Heart left ventricle (tissue), 16 donors: ENCODE data around the gene KANK3. TPM values are rescaled to one million over a fixed set of nuclear protein-coding genes. Genes with fewer than 3 reads are reported as not detected.

Experiments used
- ATAC-seq, 4 donors: fragments of 200-7000 bp; cut with Tn5 transposase; one replicate each; pipeline ENCODE4 v1.9.1; 2020 to 2022; ENCODE audit warnings: moderate library complexity in 4 of 4, mild to moderate bottlenecking in 3 of 4, moderate number of reproducible peaks in 1 of 4
- DNase-seq, 5 donors: peaks; one replicate each; pipeline ENCODE4 v3.0.0-alpha.2; 2020
- H3K27ac ChIP-seq, 12 donors: fragments of 200-600 bp; sonication (generic) in 4 of 12; one replicate each; pipeline versions ENCODE4 v1.5.0 to v1.8.0; 2016 to 2022; ENCODE audit warnings: mild to moderate bottlenecking in 2 of 12
- H3K27me3 ChIP-seq, 9 donors: fragments of 200-600 bp; sonication (generic) in 2 of 9; one replicate each; pipeline versions ENCODE4 v1.5.1 to v1.8.0; 2016 to 2022; ENCODE audit warnings: mild to moderate bottlenecking in 3 of 9
- H3K36me3 ChIP-seq, 9 donors: fragments of 200-600 bp; sonication (generic) in 2 of 9; one replicate each; pipeline versions ENCODE4 v1.5.0 to v1.8.0; 2018 to 2022; ENCODE audit warnings: mild to moderate bottlenecking in 2 of 9
- H3K4me1 ChIP-seq, 12 donors: fragments of 200-600 bp; sonication (generic) in 4 of 12; one replicate each; pipeline versions ENCODE4 v1.5.0 to v1.8.0; 2016 to 2022; ENCODE audit warnings: mild to moderate bottlenecking in 3 of 12
- H3K4me3 ChIP-seq, 12 donors: fragments of 200-600 bp; sonication (generic) in 4 of 12; one replicate each; pipeline versions ENCODE4 v1.5.0 to v1.8.0; 2017 to 2022; ENCODE audit warnings: mild to moderate bottlenecking in 9 of 12, moderate library complexity in 4 of 12
- H3K9me3 ChIP-seq, 12 donors: fragments of 200-600 bp; sonication (generic) in 4 of 12; one replicate each; pipeline versions ENCODE4 v1.5.0 to v1.8.0; 2016 to 2022; ENCODE audit warnings: mild to moderate bottlenecking in 1 of 12
- POLR2A ChIP-seq, 2 donors: fragments of 450-650 bp; IDR thresholded peaks; one replicate each; pipeline ENCODE4 v1.6.1; 2017; ENCODE audit warnings: antibody characterized with exemption in 2 of 2, mild to moderate bottlenecking in 2 of 2, moderate library complexity in 2 of 2
- WGBS, 4 donors: extraction: QIAGEN DNeasy Blood & Tissue Kit in 2 of 4; methylation state at CpG; one replicate each; pipeline versions ENCODE4 v1.1.5 to v1.1.7; 2013 to 2018; 5-methylcytosine and 5-hydroxymethylcytosine counted together
- intact Hi-C, 10 donors: fragments of 100-400 bp; cut with DNase I; formaldehyde crosslinking; loops; one replicate each; pipeline versions ENCODE4 v1.11.1 to v1.14.2; 2022
- polyA plus RNA-seq, 2 donors: library from polyadenylated mRNA; stranded (reverse); fragments of 200-250 nt; gene quantifications; one replicate each; pipeline ENCODE4 v1.2.3, GENCODE V29; 2013
- total RNA-seq, 9 donors: library from RNA; depleted of rRNA in 2 of 9; stranded (reverse); fragments of >200 nt in 2 of 9; fragmentation: NEBNext Ultra II Directional in 3 of 9; extraction: Animal tissue kit (Norgen Biotek cat#: 25700) in 3 of 9; gene quantifications; one replicate each; pipeline versions ENCODE4 v1.1.0 to v1.2.4, GENCODE V29; 2016 to 2023
- TF ChIP-seq, protein P1 (sequence below), 12 donors: fragments of 200-600 bp; sonication (generic) in 4 of 12; IDR thresholded peaks; one replicate each; pipeline versions ENCODE4 v1.5.0 to v1.8.0; 2018 to 2022; ENCODE audit warnings: antibody characterized with exemption in 12 of 12, mild to moderate bottlenecking in 5 of 12
- donor health status: ischemic (EF 13 %, LVEDD 7.1; RV severe dilation, severe dysfunction).
- donor health status: healthy with polysubstance abuse.
- donor health status: DM: no; HTN: yes; CAD: no.
- donor health status: DM: no; HTN: no; CAD: no.
- donor health status: ischemic (EF 25% LVEDD 6.9; RV normal size, moderate dysfunction).
- donor health status: ischemic (EF 25% LVEDD 5.7; RV mildly dilated, moderate dysfunction).
- donor health status: healthy.
- donor health status: DM: yes; HTN: yes; CAD: no.
- donor health status: ischemic (EF 35%, LVEDD 5.7; RV mildly dilated, moderate dysfunction).
- donor health status: nonischemic (EF 11% LVEDD 7.7; RV severe dilation, severe dysfunction).
- donor health status: DM: yes; HTN: yes; CAD: no.
- donor health status: PGD.
- donor health status: ischemic (EF 29% LVEDD 5.4; RV normal size, mild dysfunction).
- donor health status: nonischemic (EF 23%, LVEDD 6.1; RV moderate dilation, normal function).

Gene KANK3
- total and polyA plus RNA-seq, 11 donors = 12.3 to 33.6 (median 16.9) TPM

DNA sequence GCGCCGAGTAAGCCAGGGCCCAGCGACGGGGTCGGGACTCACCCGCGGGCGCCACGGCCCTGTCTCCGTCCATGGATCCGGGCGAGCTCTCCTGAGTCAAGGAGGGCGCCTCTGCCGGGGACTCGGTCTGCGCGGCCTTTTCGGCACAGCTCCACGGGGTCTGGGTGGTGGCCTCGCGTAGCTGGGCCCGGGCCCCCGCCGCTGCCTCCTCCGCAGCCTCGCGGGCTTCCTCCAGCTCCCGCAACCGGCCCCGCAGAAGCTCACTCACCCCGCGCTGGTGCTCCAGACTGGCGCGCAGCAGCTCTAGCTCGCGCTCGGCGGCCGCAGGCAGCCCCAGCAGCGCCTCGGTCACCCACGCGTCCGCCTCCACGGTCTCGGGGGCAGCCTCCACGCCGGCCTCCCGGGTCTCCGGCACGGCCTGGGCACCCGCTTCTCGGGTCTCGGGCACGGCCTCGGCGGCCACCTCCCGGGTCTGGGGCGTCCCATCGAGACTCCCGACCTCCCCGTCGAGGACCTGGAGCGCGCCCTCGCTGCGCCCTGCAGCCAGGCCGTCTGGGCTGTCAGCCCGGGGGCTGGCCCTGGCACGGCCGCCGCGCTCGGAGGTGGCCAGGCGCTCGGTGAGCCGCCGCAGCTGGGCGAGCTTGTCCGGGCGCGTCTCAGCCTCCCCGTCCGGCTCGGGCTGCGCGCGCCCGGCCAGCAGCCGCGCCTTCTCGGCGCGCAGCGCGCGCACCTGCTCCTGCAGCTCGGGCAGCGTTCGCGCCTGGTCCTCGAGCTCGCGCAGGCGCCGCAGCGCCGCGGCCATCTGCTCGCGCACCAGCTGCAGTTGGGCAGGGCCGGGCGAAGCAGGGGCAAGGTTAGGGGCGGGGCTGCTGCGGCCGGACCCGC is 8.4 kb downstream of the KANK3 start:
- Histone ChIP-seq H3K4me3 (peak overlapping the region in 9 of 12 donors; percentile 15 to 45 (median 35)), H3K9me3 (no peaks in the 10 kb centered on the region), H3K27ac (peak overlapping the region in 8 of 12 donors; percentile 44 to 83 (median 76)), H3K27me3 (peaks cover 6 to 44% (median 13%) of the 10 kb centered on the region in 9 donors), H3K36me3 (peaks cover 0 to 18% (median 2%) of the 10 kb centered on the region in 9 donors), H3K4me1 (peaks cover 10 to 52% (median 34%) of the 10 kb centered on the region in 12 donors)
- 11 to 27% (median 21%) methylated on average over 47 to 117 of the region's 117 CpGs for WGBS, 4 donors
- ATAC-seq (peak in 2 of 4 donors; percentile 67 to 70), DNase-seq (peak in 4 of 5 donors; percentile 53 to 76 (median 56))
- intact Hi-C loops = no loop called here
- TF ChIP-seq, protein P1, sequence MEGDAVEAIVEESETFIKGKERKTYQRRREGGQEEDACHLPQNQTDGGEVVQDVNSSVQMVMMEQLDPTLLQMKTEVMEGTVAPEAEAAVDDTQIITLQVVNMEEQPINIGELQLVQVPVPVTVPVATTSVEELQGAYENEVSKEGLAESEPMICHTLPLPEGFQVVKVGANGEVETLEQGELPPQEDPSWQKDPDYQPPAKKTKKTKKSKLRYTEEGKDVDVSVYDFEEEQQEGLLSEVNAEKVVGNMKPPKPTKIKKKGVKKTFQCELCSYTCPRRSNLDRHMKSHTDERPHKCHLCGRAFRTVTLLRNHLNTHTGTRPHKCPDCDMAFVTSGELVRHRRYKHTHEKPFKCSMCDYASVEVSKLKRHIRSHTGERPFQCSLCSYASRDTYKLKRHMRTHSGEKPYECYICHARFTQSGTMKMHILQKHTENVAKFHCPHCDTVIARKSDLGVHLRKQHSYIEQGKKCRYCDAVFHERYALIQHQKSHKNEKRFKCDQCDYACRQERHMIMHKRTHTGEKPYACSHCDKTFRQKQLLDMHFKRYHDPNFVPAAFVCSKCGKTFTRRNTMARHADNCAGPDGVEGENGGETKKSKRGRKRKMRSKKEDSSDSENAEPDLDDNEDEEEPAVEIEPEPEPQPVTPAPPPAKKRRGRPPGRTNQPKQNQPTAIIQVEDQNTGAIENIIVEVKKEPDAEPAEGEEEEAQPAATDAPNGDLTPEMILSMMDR (IDR thresholded peaks at IDR 0.05) = no peak
- no peak for TF ChIP-seq POLR2A (IDR thresholded peaks at IDR 0.05)

GRCh38 chr19:8333767-8334457 is 9.2 kb downstream of the KANK3 start:
- Histone ChIP-seq H3K4me3 (peak overlapping the region in 5 of 12 donors; percentile 2 to 43 (median 16)), H3K27ac (peak overlapping the region in 10 of 12 donors; percentile 33 to 83 (median 71)), H3K27me3 (peaks cover 6 to 44% (median 13%) of the 10 kb centered on the region in 9 donors), H3K36me3 (peaks cover 0 to 18% (median 2%) of the 10 kb centered on the region in 9 donors), H3K4me1 (peaks cover 10 to 47% (median 31%) of the 10 kb centered on the region in 12 donors), H3K9me3 (no peaks in the 10 kb centered on the region)
- no peak for TF ChIP-seq POLR2A (IDR thresholded peaks at IDR 0.05)
- TF ChIP-seq, protein P1 (IDR thresholded peaks at IDR 0.05) = no peak
- no peak for DNase-seq
- peak in 1 of 4 donors; percentile 4 for ATAC-seq
- intact Hi-C loops = no loop called here
- 27 to 41% (median 37%) methylated on average over 18 to 48 of the region's 48 CpGs for WGBS, 4 donors

DNA sequence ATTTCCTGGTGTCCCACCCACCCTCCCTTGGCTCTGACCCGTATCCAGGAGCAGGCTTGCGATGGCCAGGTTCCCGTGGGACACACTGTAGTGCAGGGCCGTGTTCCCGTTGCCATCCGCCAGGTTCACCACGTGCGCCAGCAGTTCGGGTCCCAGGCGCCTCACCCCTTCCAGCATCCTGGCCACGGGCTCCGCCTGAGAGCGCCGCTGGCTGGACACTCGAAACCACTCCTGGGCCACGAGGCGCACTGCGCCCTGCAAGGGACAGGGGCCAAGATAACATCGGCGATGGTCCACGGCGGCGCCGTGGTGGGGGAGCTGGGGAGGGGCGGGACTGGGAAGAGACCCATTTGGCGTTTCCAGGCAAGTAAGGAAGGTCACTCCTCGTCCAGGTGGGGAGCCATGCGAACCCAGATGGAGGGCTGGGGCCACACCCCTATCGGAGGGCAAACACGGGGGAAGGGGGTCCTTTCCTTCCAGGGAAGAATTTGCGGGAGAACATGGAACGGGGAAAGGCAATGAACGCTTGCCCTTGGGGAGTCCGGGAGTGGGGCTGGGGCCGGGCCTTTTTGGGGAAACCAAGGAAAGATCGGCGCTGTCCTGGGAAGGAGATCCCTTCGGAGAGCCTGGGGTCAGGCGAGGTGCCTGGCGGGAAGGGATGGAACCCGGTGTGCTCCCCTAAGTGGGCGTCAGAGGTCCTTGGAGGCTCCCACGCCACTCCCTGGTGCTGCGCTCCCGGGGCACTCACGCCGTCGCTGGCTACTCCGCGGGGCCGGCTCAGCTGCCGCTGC is 9.9 kb downstream of the KANK3 start:
- Histone ChIP-seq H3K9me3 (no peaks in the 10 kb centered on the region), H3K27me3 (peaks cover 6 to 44% (median 13%) of the 10 kb centered on the region in 9 donors), H3K4me1 (peaks cover 10 to 46% (median 30%) of the 10 kb centered on the region in 12 donors), H3K27ac (peak overlapping the region in 10 of 12 donors; percentile 12 to 83 (median 71)), H3K4me3 (peak overlapping the region in 2 of 12 donors; percentile 2), H3K36me3 (peaks cover 0 to 18% (median 2%) of the 10 kb centered on the region in 9 donors)
- no peak for TF ChIP-seq POLR2A (IDR thresholded peaks at IDR 0.05)
- TF ChIP-seq, protein P1 (IDR thresholded peaks at IDR 0.05) = no peak
- WGBS, 4 donors = 15 to 29% (median 23%) methylated on average over 28 to 52 of the region's 52 CpGs
- intact Hi-C loops = no loop called here
- DNase-seq (peak; percentile 62 to 78 (median 67)), ATAC-seq (peak; percentile 31 to 81 (median 49))
